ENCODE measurements around the gene CNDP2. TPM values are rescaled to one million over a fixed set of nuclear protein-coding genes. Genes with fewer than 3 reads are reported as not detected.

CNDP2 gene
- total RNA-seq, 1 donor from 2014 or later: 67.4 TPM

GRCh38 chr18:74532511-74533025, 36.4 kb downstream of the CNDP2 start:
- TF ChIP-seq, protein P1, sequence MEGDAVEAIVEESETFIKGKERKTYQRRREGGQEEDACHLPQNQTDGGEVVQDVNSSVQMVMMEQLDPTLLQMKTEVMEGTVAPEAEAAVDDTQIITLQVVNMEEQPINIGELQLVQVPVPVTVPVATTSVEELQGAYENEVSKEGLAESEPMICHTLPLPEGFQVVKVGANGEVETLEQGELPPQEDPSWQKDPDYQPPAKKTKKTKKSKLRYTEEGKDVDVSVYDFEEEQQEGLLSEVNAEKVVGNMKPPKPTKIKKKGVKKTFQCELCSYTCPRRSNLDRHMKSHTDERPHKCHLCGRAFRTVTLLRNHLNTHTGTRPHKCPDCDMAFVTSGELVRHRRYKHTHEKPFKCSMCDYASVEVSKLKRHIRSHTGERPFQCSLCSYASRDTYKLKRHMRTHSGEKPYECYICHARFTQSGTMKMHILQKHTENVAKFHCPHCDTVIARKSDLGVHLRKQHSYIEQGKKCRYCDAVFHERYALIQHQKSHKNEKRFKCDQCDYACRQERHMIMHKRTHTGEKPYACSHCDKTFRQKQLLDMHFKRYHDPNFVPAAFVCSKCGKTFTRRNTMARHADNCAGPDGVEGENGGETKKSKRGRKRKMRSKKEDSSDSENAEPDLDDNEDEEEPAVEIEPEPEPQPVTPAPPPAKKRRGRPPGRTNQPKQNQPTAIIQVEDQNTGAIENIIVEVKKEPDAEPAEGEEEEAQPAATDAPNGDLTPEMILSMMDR (IDR thresholded peaks at IDR 0.05; ENCODE audit: insufficient read depth, low read length, severe bottlenecking): no peak
- no peak overlapping the region for H3K4me3 ChIP-seq (ENCODE audit: low read depth, low read length)
- H3K27me3 ChIP-seq (ENCODE audit: control insufficient read depth, insufficient read depth, low read length): no peaks in the 10 kb centered on the region
- no peaks in the 10 kb centered on the region for H3K36me3 ChIP-seq (ENCODE audit: control insufficient read depth, insufficient read depth, low read length)
- FAIRE-seq (no peak), DNase-seq (ENCODE audit: low read depth) (no peak)

DNA sequence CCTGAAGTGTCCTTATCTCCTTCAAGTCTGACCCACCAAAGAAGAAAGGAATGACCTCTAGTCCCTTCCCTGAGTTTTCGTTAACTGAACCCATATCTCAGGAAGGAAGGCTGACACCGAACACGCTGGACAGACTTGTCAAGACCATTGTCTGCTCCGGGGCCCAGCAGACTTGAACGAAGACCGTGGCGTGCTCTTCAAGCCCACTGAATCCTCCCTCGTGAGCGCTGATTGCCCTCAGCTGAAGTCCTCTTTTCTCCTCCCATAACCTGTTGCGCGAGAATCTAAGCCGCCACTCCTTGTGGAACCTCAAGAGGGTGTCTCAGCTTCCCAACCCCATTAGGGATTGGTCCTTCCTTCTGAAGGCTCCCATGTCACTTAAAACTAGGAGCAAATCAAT, 37.5 kb downstream of the CNDP2 start:
- Histone ChIP-seq H3K4me3 (ENCODE audit: low read depth, low read length) (no peak overlapping the region), H3K36me3 (ENCODE audit: control insufficient read depth, insufficient read depth, low read length) (no peaks in the 10 kb centered on the region), H3K27me3 (ENCODE audit: control insufficient read depth, insufficient read depth, low read length) (no peaks in the 10 kb centered on the region)
- FAIRE-seq (peak; percentile 58), DNase-seq (ENCODE audit: low read depth) (no peak)
- TF ChIP-seq, protein P1 (IDR thresholded peaks at IDR 0.05; ENCODE audit: insufficient read depth, low read length, severe bottlenecking): no peak

DNA sequence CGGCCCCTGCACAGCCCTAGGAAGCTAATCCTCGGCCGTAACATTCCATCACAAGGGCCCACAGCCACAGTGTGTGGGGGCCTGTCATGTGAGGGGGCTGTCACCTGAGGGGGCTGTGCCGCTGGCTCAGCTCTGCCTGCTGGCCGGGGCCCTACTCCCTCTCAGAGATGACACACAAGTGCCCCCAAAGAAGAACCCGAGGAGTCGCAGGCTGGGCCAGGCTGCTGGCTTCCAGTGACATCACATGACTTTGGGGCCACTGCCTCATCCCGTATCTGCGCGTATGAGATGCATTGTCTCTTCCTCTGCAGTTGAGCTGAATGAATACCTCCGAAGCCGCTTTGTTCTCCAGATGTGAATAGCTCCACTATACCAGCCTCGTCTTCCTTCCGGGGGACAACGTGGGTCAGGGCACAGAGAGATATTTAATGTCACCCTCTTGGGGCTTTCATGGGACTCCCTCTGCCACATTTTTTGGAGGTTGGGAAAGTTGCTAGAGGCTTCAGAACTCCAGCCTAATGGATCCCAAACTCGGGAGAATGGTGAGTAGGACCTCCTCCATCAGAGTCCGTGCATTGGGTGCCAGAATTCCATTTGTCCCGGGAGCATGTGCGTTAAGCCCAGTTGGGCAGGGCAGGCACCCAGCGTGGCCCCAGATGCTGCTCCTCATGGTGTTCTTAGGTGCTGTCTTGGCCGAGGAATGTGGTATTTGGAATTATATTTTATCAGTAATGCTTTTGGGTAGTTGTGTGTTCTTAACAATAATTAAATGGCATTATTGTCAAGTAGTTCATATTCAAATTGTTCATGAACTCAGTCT, 38.2 kb downstream of the CNDP2 start, which contains the start of gene CNDP1:
Gene CNDP1, plus strand, starts transcription at position 351 of the 820 bp plus-strand sequence. Its CDS starts 168 bp downstream, at position 519.
- Histone ChIP-seq H3K4me3 (ENCODE audit: low read depth, low read length) (no peak within 1 kb of the TSS), H3K36me3 (ENCODE audit: control insufficient read depth, insufficient read depth, low read length) (no peaks in the 10 kb centered on the region), H3K27me3 (ENCODE audit: control insufficient read depth, insufficient read depth, low read length) (no peaks in the 10 kb centered on the region)
- TF ChIP-seq, protein P1 (IDR thresholded peaks at IDR 0.05; ENCODE audit: insufficient read depth, low read length, severe bottlenecking): no peak
- no peak for DNase-seq (ENCODE audit: low read depth)
- FAIRE-seq: no peak

GRCh38 chr18:74534981-74535649, 39.0 kb downstream of the CNDP2 start:
- TF ChIP-seq, protein P1 (IDR thresholded peaks at IDR 0.05; ENCODE audit: insufficient read depth, low read length, severe bottlenecking): no peak
- DNase-seq (ENCODE audit: low read depth): no peak
- FAIRE-seq: no peak
- Histone ChIP-seq H3K4me3 (ENCODE audit: low read depth, low read length) (no peak overlapping the region), H3K36me3 (ENCODE audit: control insufficient read depth, insufficient read depth, low read length) (no peaks in the 10 kb centered on the region), H3K27me3 (ENCODE audit: control insufficient read depth, insufficient read depth, low read length) (no peaks in the 10 kb centered on the region)

- H3K36me3 ChIP-seq (ENCODE audit: control insufficient read depth, insufficient read depth, low read length): no peaks in the 10 kb centered on the region
- no peak for FAIRE-seq
- no peaks in the 10 kb centered on the region for H3K27me3 ChIP-seq (ENCODE audit: control insufficient read depth, insufficient read depth, low read length)
- no peak for DNase-seq (ENCODE audit: low read depth)
- TF ChIP-seq, protein P1 (IDR thresholded peaks at IDR 0.05; ENCODE audit: insufficient read depth, low read length, severe bottlenecking): no peak
- no peak overlapping the region for H3K4me3 ChIP-seq (ENCODE audit: low read depth, low read length)
Observed at GRCh38 chr18:74539289-74539688, 43.1 kb downstream of the CNDP2 start.
